ACC112 (cell line): ENCODE data around the gene CFAP221.
A peak's percentile ranks its signal among the peaks of the same experiment; 100 is the strongest.

Experiments
- H2AFZ ChIP-seq: fragments of 200-600 bp; sonication (generic); one replicate; pipeline ENCODE4 v1.6.0; 2017; ENCODE audit warnings: antibody characterized with exemption, low read length; ENCODE audit not compliant: unreplicated experiment
- H3K27ac ChIP-seq: fragments of 200-600 bp; sonication (generic); 2 replicates; pipeline ENCODE4 v1.5.1; 2014; ENCODE audit warnings: low read depth, mild to moderate bottlenecking, antibody characterized with exemption, low read length, moderate library complexity
- H3K27me3 ChIP-seq: fragments of 200-600 bp; sonication (generic); 2 replicates; pipeline ENCODE4 v1.6.1; 2014; ENCODE audit warnings: mild to moderate bottlenecking, antibody characterized with exemption, low read length, moderate library complexity, mixed read lengths; ENCODE audit not compliant: insufficient read depth
- H3K36me3 ChIP-seq: fragments of 200-600 bp; sonication (generic); 2 replicates; pipeline ENCODE4 v1.6.1; 2016; ENCODE audit warnings: mild to moderate bottlenecking, antibody characterized with exemption, low read length, moderate library complexity, mixed read lengths; ENCODE audit not compliant: insufficient read depth
- H3K4me1 ChIP-seq: fragments of 200-600 bp; sonication (generic); one replicate; pipeline ENCODE4 v1.6.1; 2016; ENCODE audit warnings: low read length, mixed read lengths; ENCODE audit not compliant: insufficient read depth, unreplicated experiment, control insufficient read depth
- H3K4me3 ChIP-seq: fragments of 200-600 bp; sonication (generic); 2 replicates; pipeline ENCODE4 v1.5.1; 2014; ENCODE audit warnings: mild to moderate bottlenecking, low read depth, low read length
- H3K79me2 ChIP-seq: fragments of 200-600 bp; sonication (generic); one replicate; pipeline ENCODE4 v1.6.0; 2016; ENCODE audit warnings: low read length; ENCODE audit not compliant: control insufficient read depth, unreplicated experiment, insufficient read depth

The CFAP221 gene

GRCh38 chr2:119536707-119537106 lies 7.5 kb upstream of the CFAP221 start:
- H3K4me1 ChIP-seq = no peaks in the 10 kb centered on the region
- H2AFZ ChIP-seq = no peak overlapping the region
- peaks cover 90% of the 10 kb centered on the region for H3K27me3 ChIP-seq
- H3K79me2 ChIP-seq = no peaks in the 10 kb centered on the region
- no peaks in the 10 kb centered on the region for H3K36me3 ChIP-seq
- H3K27ac ChIP-seq = no peak overlapping the region
- H3K4me3 ChIP-seq = no peak overlapping the region

GRCh38 chr2:119537792-119538191 lies 6.5 kb upstream of the CFAP221 start:
- H3K4me1 ChIP-seq = no peaks in the 10 kb centered on the region
- H3K27ac ChIP-seq = no peak overlapping the region
- H3K27me3 ChIP-seq = peaks cover 90% of the 10 kb centered on the region
- H3K36me3 ChIP-seq = no peaks in the 10 kb centered on the region
- no peaks in the 10 kb centered on the region for H3K79me2 ChIP-seq
- no peak overlapping the region for H3K4me3 ChIP-seq
- H2AFZ ChIP-seq = no peak overlapping the region

GRCh38 chr2:119541476-119541875 lies 2.8 kb upstream of the CFAP221 start:
- H3K4me3 ChIP-seq = no peak overlapping the region
- no peak overlapping the region for H2AFZ ChIP-seq
- H3K79me2 ChIP-seq = no peaks in the 10 kb centered on the region
- peaks cover 84% of the 10 kb centered on the region for H3K27me3 ChIP-seq
- H3K27ac ChIP-seq = no peak overlapping the region
- H3K36me3 ChIP-seq = no peaks in the 10 kb centered on the region
- H3K4me1 ChIP-seq = no peaks in the 10 kb centered on the region

- H3K27me3 ChIP-seq = peaks cover 62% of the 10 kb centered on the region
- H3K36me3 ChIP-seq = no peaks in the 10 kb centered on the region
- no peaks in the 10 kb centered on the region for H3K4me1 ChIP-seq
- no peak overlapping the region for H3K27ac ChIP-seq
- H3K79me2 ChIP-seq = no peaks in the 10 kb centered on the region
- H2AFZ ChIP-seq = no peak overlapping the region
- H3K4me3 ChIP-seq = peak overlapping the region; percentile 75
Observed at GRCh38 chr2:119544939-119545475, 758 bp downstream of the CFAP221 start.

GRCh38 chr2:119545754-119546446 lies 1.7 kb downstream of the CFAP221 start:
- no peaks in the 10 kb centered on the region for H3K4me1 ChIP-seq
- H2AFZ ChIP-seq = no peak overlapping the region
- peaks cover 53% of the 10 kb centered on the region for H3K27me3 ChIP-seq
- no peak overlapping the region for H3K27ac ChIP-seq
- H3K79me2 ChIP-seq = no peaks in the 10 kb centered on the region
- H3K4me3 ChIP-seq = no peak overlapping the region
- H3K36me3 ChIP-seq = no peaks in the 10 kb centered on the region

- Histone ChIP-seq H3K79me2 (no peaks in the 10 kb centered on the region), H3K27ac (no peak overlapping the region), H3K4me3 (no peak overlapping the region), H3K36me3 (no peaks in the 10 kb centered on the region), H3K27me3 (peaks cover 50% of the 10 kb centered on the region), H3K4me1 (no peaks in the 10 kb centered on the region), H2AFZ (no peak overlapping the region)
Observed at GRCh38 chr2:119546447-119546767, 2.2 kb downstream of the CFAP221 start.

- peaks cover 40% of the 10 kb centered on the region for H3K27me3 ChIP-seq
- no peaks in the 10 kb centered on the region for H3K4me1 ChIP-seq
- H3K4me3 ChIP-seq = no peak overlapping the region
- H2AFZ ChIP-seq = no peak overlapping the region
- no peak overlapping the region for H3K27ac ChIP-seq
- H3K36me3 ChIP-seq = no peaks in the 10 kb centered on the region
- no peaks in the 10 kb centered on the region for H3K79me2 ChIP-seq
Observed at GRCh38 chr2:119548516-119549120, 4.4 kb downstream of the CFAP221 start.

- H3K4me3 ChIP-seq = no peak overlapping the region
- no peak overlapping the region for H3K27ac ChIP-seq
- no peaks in the 10 kb centered on the region for H3K36me3 ChIP-seq
- peaks cover 46% of the 10 kb centered on the region for H3K27me3 ChIP-seq
- no peak overlapping the region for H2AFZ ChIP-seq
- H3K4me1 ChIP-seq = no peaks in the 10 kb centered on the region
- no peaks in the 10 kb centered on the region for H3K79me2 ChIP-seq
Observed at GRCh38 chr2:119549241-119549640, 5.0 kb downstream of the CFAP221 start.

GRCh38 chr2:119550346-119550745 lies 6.1 kb downstream of the CFAP221 start:
- no peak overlapping the region for H3K4me3 ChIP-seq
- no peak overlapping the region for H2AFZ ChIP-seq
- H3K36me3 ChIP-seq = no peaks in the 10 kb centered on the region
- H3K79me2 ChIP-seq = no peaks in the 10 kb centered on the region
- H3K27me3 ChIP-seq = peaks cover 51% of the 10 kb centered on the region
- H3K4me1 ChIP-seq = no peaks in the 10 kb centered on the region
- H3K27ac ChIP-seq = no peak overlapping the region

- Histone ChIP-seq H3K36me3 (no peaks in the 10 kb centered on the region), H3K4me1 (no peaks in the 10 kb centered on the region), H3K79me2 (no peaks in the 10 kb centered on the region), H2AFZ (no peak overlapping the region), H3K27ac (no peak overlapping the region), H3K4me3 (no peak overlapping the region), H3K27me3 (peaks cover 51% of the 10 kb centered on the region)
Observed at GRCh38 chr2:119550856-119551255, 6.6 kb downstream of the CFAP221 start.

GRCh38 chr2:119552902-119553301 lies 8.7 kb downstream of the CFAP221 start:
- Histone ChIP-seq H3K4me3 (no peak overlapping the region), H3K4me1 (no peaks in the 10 kb centered on the region), H2AFZ (no peak overlapping the region)

More at GRCh38 chr2:119552902-119553301, 8.7 kb downstream of the CFAP221 start:
- no peaks in the 10 kb centered on the region for H3K36me3 ChIP-seq
- peaks cover 55% of the 10 kb centered on the region for H3K27me3 ChIP-seq
- H3K79me2 ChIP-seq = no peaks in the 10 kb centered on the region
- no peak overlapping the region for H3K27ac ChIP-seq
